Heart right ventricle (tissue), 16 donors: ENCODE data around the gene ABCA10. TPM values are rescaled to one million over a fixed set of nuclear protein-coding genes. Genes with fewer than 3 reads are reported as not detected.

ENCODE experiments used
- ATAC-seq, 8 donors: fragments of 200-7000 bp; cut with Tn5 transposase; one replicate each; pipeline ENCODE4 v1.9.1; 2020; ENCODE audit warnings: mild to moderate bottlenecking in 8 of 8, moderate library complexity in 8 of 8, moderate number of reproducible peaks in 1 of 8
- DNase-seq, 2 donors: peaks; one replicate each; pipeline ENCODE4 v3.0.0-alpha.2; 2020
- H3K27ac ChIP-seq, 10 donors: fragments of 200-600 bp; sonication (generic) in 2 of 10; one replicate each; pipeline versions ENCODE4 v1.5.0 to v1.8.0; 2020 to 2022; ENCODE audit warnings: mild to moderate bottlenecking in 3 of 10
- H3K27me3 ChIP-seq, 7 donors: fragments of 200-600 bp; one replicate each; pipeline ENCODE4 v1.8.0; 2021 to 2022; ENCODE audit warnings: mild to moderate bottlenecking in 2 of 7
- H3K36me3 ChIP-seq, 9 donors: fragments of 200-600 bp; sonication (generic) in 1 of 9; one replicate each; pipeline versions ENCODE4 v1.5.0 to v1.8.0; 2020 to 2022; ENCODE audit warnings: mild to moderate bottlenecking in 2 of 9
- H3K4me1 ChIP-seq, 9 donors: fragments of 200-600 bp; sonication (generic) in 1 of 9; one replicate each; pipeline versions ENCODE4 v1.5.0 to v1.8.0; 2020 to 2022; ENCODE audit warnings: mild to moderate bottlenecking in 4 of 9
- H3K4me3 ChIP-seq, 10 donors: fragments of 200-600 bp; sonication (generic) in 2 of 10; one replicate each; pipeline versions ENCODE4 v1.5.0 to v1.8.0; 2020 to 2022; ENCODE audit warnings: mild to moderate bottlenecking in 7 of 10, moderate library complexity in 2 of 10
- H3K9me3 ChIP-seq, 11 donors: fragments of 200-600 bp in 10 of 11; sonication (generic) in 2 of 11; one replicate each; pipeline versions ENCODE4 v1.5.0 to v1.8.0; 2013 to 2022; ENCODE audit warnings: mild to moderate bottlenecking in 2 of 11, control low read depth in 1 of 11, moderate library complexity in 1 of 11
- CTCF ChIP-seq, 9 donors: fragments of 200-600 bp; sonication (generic) in 2 of 9; IDR thresholded peaks; one replicate each; pipeline versions ENCODE4 v1.5.0 to v1.8.0; 2021 to 2022; ENCODE audit warnings: antibody characterized with exemption in 9 of 9, mild to moderate bottlenecking in 5 of 9, moderate library complexity in 1 of 9
- WGBS, 2 donors: extraction: QIAGEN DNeasy Blood & Tissue Kit; methylation state at CpG; one replicate each; pipeline ENCODE4 v1.1.7; 2013; ENCODE audit warnings: inconsistent platforms in 1 of 2; 5-methylcytosine and 5-hydroxymethylcytosine counted together
- intact Hi-C, 10 donors: fragments of 100-400 bp; cut with DNase I; formaldehyde crosslinking; loops; one replicate each; pipeline versions ENCODE4 v1.11.1 to v1.14.2; 2022
- polyA plus RNA-seq, 2 donors: library from polyadenylated mRNA; stranded (reverse); fragments of 200-250 nt; gene quantifications; one replicate each; pipeline ENCODE4 v1.2.3, GENCODE V29; 2013
- total RNA-seq, 10 donors: library from RNA; stranded (reverse); fragmentation: NEBNext Ultra II Directional in 3 of 10; extraction: Animal tissue kit (Norgen Biotek cat#: 25700) in 3 of 10; gene quantifications; one replicate each; pipeline versions ENCODE4 v1.2.1 to v1.2.4, GENCODE V29; 2021 to 2023
- donor health status: Arrhythmogenic right ventricular cardiomyopathy.
- donor health status: ischemic (EF 13 %, LVEDD 7.1; RV severe dilation, severe dysfunction).
- donor health status: healthy with polysubstance abuse.
- donor health status: DM: no; HTN: yes; CAD: no.
- donor health status: DM: no; HTN: no; CAD: no.
- donor health status: ischemic (EF 25% LVEDD 6.9; RV normal size, moderate dysfunction).
- donor health status: ischemic (EF 25% LVEDD 5.7; RV mildly dilated, moderate dysfunction).
- donor health status: healthy.
- donor health status: DM: yes; HTN: yes; CAD: no.
- donor health status: Ischemic cardiomyopathy.
- donor health status: ischemic (EF 35%, LVEDD 5.7; RV mildly dilated, moderate dysfunction).
- donor health status: nonischemic (EF 11% LVEDD 7.7; RV severe dilation, severe dysfunction).
- donor health status: DM: yes; HTN: yes; CAD: no.
- donor health status: PGD.
- donor health status: ischemic (EF 29% LVEDD 5.4; RV normal size, mild dysfunction).
- donor health status: nonischemic (EF 23%, LVEDD 6.1; RV moderate dilation, normal function).

Gene ABCA10
- total and polyA plus RNA-seq, 12 donors: 1.0 to 60.9 (median 3.6) TPM

- Histone ChIP-seq H3K27me3 (no peaks in the 10 kb centered on the region), H3K36me3 (no peaks in the 10 kb centered on the region), H3K4me1 (peaks cover 0 to 11% (median 0%) of the 10 kb centered on the region in 9 donors), H3K27ac (peak overlapping the region in 1 of 10 donors; percentile 14), H3K9me3 (peaks cover 0 to 37% (median 16%) of the 10 kb centered on the region in 11 donors), H3K4me3 (no peak overlapping the region)
- no peak for TF ChIP-seq CTCF (IDR thresholded peaks at IDR 0.05)
- no peak for ATAC-seq
- intact Hi-C loops: loop anchor here in 5 of 10 donors (10.0 kb wide), 3 partner anchors 246 to 266 kb away; no protein-coding TSS in a partner anchor
- 89 to 90% methylated on average over 3 of the region's 3 CpGs for WGBS, 2 donors
- no peak for DNase-seq
These were observed 2.3 kb upstream of the ABCA10 start for GRCh38 chr17:69230939-69231338.

- peaks cover 0 to 27% (median 10%) of the 10 kb centered on the region in 11 donors for H3K9me3 ChIP-seq
- H3K27ac ChIP-seq: peak overlapping the region in 9 of 10 donors; percentile 5 to 73 (median 56)
- no peaks in the 10 kb centered on the region for H3K36me3 ChIP-seq
- peak overlapping the region in 9 of 10 donors; percentile 4 to 47 (median 37) for H3K4me3 ChIP-seq
- H3K4me1 ChIP-seq: peaks cover 0 to 8% (median 0%) of the 10 kb centered on the region in 9 donors
- no peak for ATAC-seq
- DNase-seq: no peak
- no peaks in the 10 kb centered on the region for H3K27me3 ChIP-seq
- intact Hi-C loops: no loop called here
- TF ChIP-seq CTCF (IDR thresholded peaks at IDR 0.05): no peak
These were observed 606 bp downstream of the ABCA10 start for GRCh38 chr17:69228018-69228417.

GRCh38 chr17:69227541-69227940 is 1.1 kb downstream of the ABCA10 start:
- H3K9me3 ChIP-seq: peaks cover 0 to 22% (median 6%) of the 10 kb centered on the region in 11 donors
- peak in 1 of 8 donors; percentile 53 for ATAC-seq
- H3K27me3 ChIP-seq: no peaks in the 10 kb centered on the region
- H3K4me3 ChIP-seq: peak overlapping the region in 9 of 10 donors; percentile 4 to 47 (median 37)
- no peak for DNase-seq
- 72 to 77% methylated on average over 2 of the region's 2 CpGs for WGBS, 2 donors
- no peak for TF ChIP-seq CTCF (IDR thresholded peaks at IDR 0.05)
- peak overlapping the region in 9 of 10 donors; percentile 5 to 73 (median 56) for H3K27ac ChIP-seq
- H3K4me1 ChIP-seq: peaks cover 0 to 8% (median 0%) of the 10 kb centered on the region in 9 donors
- intact Hi-C loops: no loop called here
- no peaks in the 10 kb centered on the region for H3K36me3 ChIP-seq

- Histone ChIP-seq H3K27me3 (no peaks in the 10 kb centered on the region), H3K36me3 (peaks cover 0 to 33% (median 8%) of the 10 kb centered on the region in 9 donors), H3K27ac (peak overlapping the region in 5 of 10 donors; percentile 1 to 40 (median 29)), H3K4me1 (peaks cover 0 to 8% (median 0%) of the 10 kb centered on the region in 9 donors), H3K9me3 (no peaks in the 10 kb centered on the region), H3K4me3 (peak overlapping the region in 4 of 10 donors; percentile 6 to 44 (median 25))
- ATAC-seq (no peak), DNase-seq (no peak)
- intact Hi-C loops: no loop called here
- 77% methylated on average over 3 of the region's 3 CpGs for WGBS, 2 donors
- no peak for TF ChIP-seq CTCF (IDR thresholded peaks at IDR 0.05)
These were observed 4.8 kb downstream of the ABCA10 start for GRCh38 chr17:69223809-69224208.
